ENCODE data around the gene NEGR1. TPM values are rescaled to one million over a fixed set of nuclear protein-coding genes. Genes with fewer than 3 reads are reported as not detected.

The NEGR1 gene
- total and polyA plus RNA-seq, 2 experiments from 2014 or later = 0.57 to 0.94 TPM

DNA sequence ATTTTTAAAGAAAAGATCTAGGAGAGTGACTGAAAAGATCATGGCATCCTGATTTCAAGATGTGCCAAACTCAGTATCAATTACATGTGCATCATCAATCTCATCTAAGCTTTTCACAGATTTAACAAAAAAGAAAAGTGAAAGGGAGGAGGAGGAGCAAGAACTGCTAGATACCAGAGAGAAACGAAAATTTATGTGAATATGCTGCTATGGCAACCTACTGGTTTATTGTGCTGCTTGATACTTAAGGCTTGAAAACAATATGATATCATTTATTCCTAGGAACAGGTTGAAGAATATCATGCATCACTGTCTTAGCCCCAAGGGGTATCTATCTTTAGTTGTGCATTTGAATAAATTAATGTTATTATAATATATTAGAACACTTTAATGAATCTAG lies 683.0 kb downstream of the NEGR1 start (continued):
- no peak for TF ChIP-seq ZNF462 (CRISPR knock-in tag; IDR thresholded peaks at IDR 0.05)
- TF ChIP-seq, protein P1, sequence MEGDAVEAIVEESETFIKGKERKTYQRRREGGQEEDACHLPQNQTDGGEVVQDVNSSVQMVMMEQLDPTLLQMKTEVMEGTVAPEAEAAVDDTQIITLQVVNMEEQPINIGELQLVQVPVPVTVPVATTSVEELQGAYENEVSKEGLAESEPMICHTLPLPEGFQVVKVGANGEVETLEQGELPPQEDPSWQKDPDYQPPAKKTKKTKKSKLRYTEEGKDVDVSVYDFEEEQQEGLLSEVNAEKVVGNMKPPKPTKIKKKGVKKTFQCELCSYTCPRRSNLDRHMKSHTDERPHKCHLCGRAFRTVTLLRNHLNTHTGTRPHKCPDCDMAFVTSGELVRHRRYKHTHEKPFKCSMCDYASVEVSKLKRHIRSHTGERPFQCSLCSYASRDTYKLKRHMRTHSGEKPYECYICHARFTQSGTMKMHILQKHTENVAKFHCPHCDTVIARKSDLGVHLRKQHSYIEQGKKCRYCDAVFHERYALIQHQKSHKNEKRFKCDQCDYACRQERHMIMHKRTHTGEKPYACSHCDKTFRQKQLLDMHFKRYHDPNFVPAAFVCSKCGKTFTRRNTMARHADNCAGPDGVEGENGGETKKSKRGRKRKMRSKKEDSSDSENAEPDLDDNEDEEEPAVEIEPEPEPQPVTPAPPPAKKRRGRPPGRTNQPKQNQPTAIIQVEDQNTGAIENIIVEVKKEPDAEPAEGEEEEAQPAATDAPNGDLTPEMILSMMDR (conservative IDR thresholded peaks at IDR 0.05; ENCODE audit: low read depth in 2 of 2) = no peak
- TF ChIP-seq ETS1 (IDR thresholded peaks at IDR 0.05) = no peak
- no peak for TF ChIP-seq ZNF114 (CRISPR knock-in tag; IDR thresholded peaks at IDR 0.05)

GRCh38 chr1:71593523-71593922 lies 688.8 kb downstream of the NEGR1 start:
- no peaks in the 10 kb centered on the region for H3F3A ChIP-seq (replicated peaks; ENCODE audit: low read depth)
- H3K9me2 ChIP-seq (ENCODE audit: insufficient read depth) = no peaks in the 10 kb centered on the region
- peaks cover 12% of the 10 kb centered on the region; the same call in 1 of the 2 replicates for H3K4me1 ChIP-seq (ENCODE audit: insufficient read depth)
- Mint-ChIP-seq H3K4me1 (peaks cover 14% of the 10 kb centered on the region), H3K4me3 (no peak overlapping the region), H3K27ac (no peak overlapping the region; the same call in 1 of the 2 replicates), H3K9me3 (no peaks in the 10 kb centered on the region), H3K36me3 (ENCODE audit: low read depth) (no peaks in the 10 kb centered on the region), H3K27me3 (ENCODE audit: insufficient read depth, low read depth, poor library complexity) (peaks cover 2% of the 10 kb centered on the region)
- no peak overlapping the region for H3K4me3 ChIP-seq
- no peaks in the 10 kb centered on the region for H3K79me2 ChIP-seq (replicated peaks; ENCODE audit: insufficient read depth)
- ATAC-seq (peak; percentile 71), DNase-seq (ENCODE audit: low spot score) (peak; percentile 46)
- peak overlapping the region; percentile 40; the same call in 1 of the 2 replicates for H3K4me2 ChIP-seq
- no peak overlapping the region for H3K27ac ChIP-seq (ENCODE audit: low read depth)
- H3K36me3 ChIP-seq (ENCODE audit: insufficient read depth) = no peaks in the 10 kb centered on the region
- H4K20me1 ChIP-seq (replicated peaks; ENCODE audit: insufficient read depth) = no peaks in the 10 kb centered on the region
- no peak overlapping the region for H2AFZ ChIP-seq
- H3K27me3 ChIP-seq (ENCODE audit: insufficient read depth) = no peaks in the 10 kb centered on the region
- TF ChIP-seq, protein P1 (conservative IDR thresholded peaks at IDR 0.05; ENCODE audit: low read depth in 2 of 2) = peak; percentile 52 to 60
- no peak for TF ChIP-seq JUNB (IDR thresholded peaks at IDR 0.05; ENCODE audit: unreplicated experiment)
- no peak for TF ChIP-seq POLR2AphosphoS5 (IDR thresholded peaks at IDR 0.05; ENCODE audit: low read depth)
- TF ChIP-seq ZNF114 (CRISPR knock-in tag; IDR thresholded peaks at IDR 0.05) = no peak
- TF ChIP-seq CREB1 (CRISPR knock-in tag; IDR thresholded peaks at IDR 0.05; ENCODE audit: low read depth) = no peak
- no peak for TF ChIP-seq REST (IDR thresholded peaks at IDR 0.05; ENCODE audit: unreplicated experiment)

Data from GM23338 (cell line).